IMR-90 (cell line): ENCODE measurements around the gene HSD17B14.

Experiments used
- TF ChIP-seq, protein P1 (sequence below): conservative IDR thresholded peaks from 2 replicates; pipeline ENCODE4 v1.5.1; 2012; ENCODE audit warnings: mild to moderate bottlenecking, low read depth, low read length, improper control_type of control experiment
- TF ChIP-seq, protein P2 (sequence below): fragments of 150-350 bp; IDR thresholded peaks from 2 replicates; pipeline ENCODE4 v1.6.1; 2017; ENCODE audit warnings: mild to moderate bottlenecking, antibody characterized with exemption, low read length, low read depth

- TF ChIP-seq, protein P1, sequence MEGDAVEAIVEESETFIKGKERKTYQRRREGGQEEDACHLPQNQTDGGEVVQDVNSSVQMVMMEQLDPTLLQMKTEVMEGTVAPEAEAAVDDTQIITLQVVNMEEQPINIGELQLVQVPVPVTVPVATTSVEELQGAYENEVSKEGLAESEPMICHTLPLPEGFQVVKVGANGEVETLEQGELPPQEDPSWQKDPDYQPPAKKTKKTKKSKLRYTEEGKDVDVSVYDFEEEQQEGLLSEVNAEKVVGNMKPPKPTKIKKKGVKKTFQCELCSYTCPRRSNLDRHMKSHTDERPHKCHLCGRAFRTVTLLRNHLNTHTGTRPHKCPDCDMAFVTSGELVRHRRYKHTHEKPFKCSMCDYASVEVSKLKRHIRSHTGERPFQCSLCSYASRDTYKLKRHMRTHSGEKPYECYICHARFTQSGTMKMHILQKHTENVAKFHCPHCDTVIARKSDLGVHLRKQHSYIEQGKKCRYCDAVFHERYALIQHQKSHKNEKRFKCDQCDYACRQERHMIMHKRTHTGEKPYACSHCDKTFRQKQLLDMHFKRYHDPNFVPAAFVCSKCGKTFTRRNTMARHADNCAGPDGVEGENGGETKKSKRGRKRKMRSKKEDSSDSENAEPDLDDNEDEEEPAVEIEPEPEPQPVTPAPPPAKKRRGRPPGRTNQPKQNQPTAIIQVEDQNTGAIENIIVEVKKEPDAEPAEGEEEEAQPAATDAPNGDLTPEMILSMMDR, result no peak
- TF ChIP-seq, protein P2, sequence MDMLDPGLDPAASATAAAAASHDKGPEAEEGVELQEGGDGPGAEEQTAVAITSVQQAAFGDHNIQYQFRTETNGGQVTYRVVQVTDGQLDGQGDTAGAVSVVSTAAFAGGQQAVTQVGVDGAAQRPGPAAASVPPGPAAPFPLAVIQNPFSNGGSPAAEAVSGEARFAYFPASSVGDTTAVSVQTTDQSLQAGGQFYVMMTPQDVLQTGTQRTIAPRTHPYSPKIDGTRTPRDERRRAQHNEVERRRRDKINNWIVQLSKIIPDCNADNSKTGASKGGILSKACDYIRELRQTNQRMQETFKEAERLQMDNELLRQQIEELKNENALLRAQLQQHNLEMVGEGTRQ, result no peak
Measured at GRCh38 chr19:48814895-48815294, 21.4 kb downstream of the HSD17B14 start.
